Left hindlimb (tissue), 1 donor: ENCODE measurements around the gene HASPIN.

Experiments used
- DNase-seq: peaks from one replicate; pipeline ENCODE4 v3.0.0-alpha.2; 2018

Gene HASPIN

GRCh38 chr17:3723556-3724377 lies at the start of gene HASPIN:
Gene HASPIN (plus strand): TSS chr17:3723903. CDS start chr17:3723936, 33 bp downstream.
- DNase-seq, result peak; percentile 91

GRCh38 chr17:3675886-3676285 lies 47.8 kb upstream of the HASPIN start:
- DNase-seq, result no peak

GRCh38 chr17:3678095-3678820 lies 45.4 kb upstream of the HASPIN start:
- DNase-seq, result no peak

- DNase-seq, result no peak
Observed at GRCh38 chr17:3678821-3679530, 44.7 kb upstream of the HASPIN start.

- no peak for DNase-seq
Observed at GRCh38 chr17:3679531-3680126, 44.1 kb upstream of the HASPIN start.

GRCh38 chr17:3681057-3681456 lies 42.6 kb upstream of the HASPIN start:
- DNase-seq, result no peak

GRCh38 chr17:3681565-3681964 lies 42.1 kb upstream of the HASPIN start:
- no peak for DNase-seq

- DNase-seq, result no peak
Observed at GRCh38 chr17:3682033-3682432, 41.7 kb upstream of the HASPIN start.

- no peak for DNase-seq
Observed at GRCh38 chr17:3683054-3683511, 40.6 kb upstream of the HASPIN start.

GRCh38 chr17:3685174-3685573 lies 38.5 kb upstream of the HASPIN start:
- DNase-seq, result no peak

- no peak for DNase-seq
Observed at GRCh38 chr17:3688027-3688553, 35.6 kb upstream of the HASPIN start.

GRCh38 chr17:3688852-3689261 lies 34.8 kb upstream of the HASPIN start:
- no peak for DNase-seq

GRCh38 chr17:3689262-3690093 lies 34.2 kb upstream of the HASPIN start:
- no peak for DNase-seq

- DNase-seq, result no peak
Observed at GRCh38 chr17:3690094-3690715, 33.5 kb upstream of the HASPIN start.

GRCh38 chr17:3691617-3692067 lies 32.1 kb upstream of the HASPIN start:
- no peak for DNase-seq

GRCh38 chr17:3692346-3692745 lies 31.4 kb upstream of the HASPIN start:
- DNase-seq, result no peak

- DNase-seq, result no peak
Observed at GRCh38 chr17:3693141-3693540, 30.6 kb upstream of the HASPIN start.

- DNase-seq, result no peak
Observed at GRCh38 chr17:3693829-3694231, 29.9 kb upstream of the HASPIN start.

GRCh38 chr17:3695129-3695722 lies 28.5 kb upstream of the HASPIN start:
- DNase-seq, result no peak

- DNase-seq, result no peak
Observed at GRCh38 chr17:3695723-3696411, 27.8 kb upstream of the HASPIN start, which contains the start of gene P2RX5. Gene P2RX5 (minus strand): TSS chr17:3696155. CDS start chr17:3696005, 150 bp downstream.
